Measurements from ENCODE around the gene RTCB. TPM values are rescaled to one million over a fixed set of nuclear protein-coding genes. Genes with fewer than 3 reads are reported as not detected.
A peak's percentile ranks its signal among the peaks of the same experiment; 100 is the strongest.
"Not testable (repeated sequence)": the region's sequence is repeated elsewhere in the genome, so short reads cannot be mapped to it uniquely, and the experiment has no call there.

RTCB gene
- total RNA-seq, 4 donors from 2014 or later: 66.9 to 83.4 (median 68.9) TPM

DNA sequence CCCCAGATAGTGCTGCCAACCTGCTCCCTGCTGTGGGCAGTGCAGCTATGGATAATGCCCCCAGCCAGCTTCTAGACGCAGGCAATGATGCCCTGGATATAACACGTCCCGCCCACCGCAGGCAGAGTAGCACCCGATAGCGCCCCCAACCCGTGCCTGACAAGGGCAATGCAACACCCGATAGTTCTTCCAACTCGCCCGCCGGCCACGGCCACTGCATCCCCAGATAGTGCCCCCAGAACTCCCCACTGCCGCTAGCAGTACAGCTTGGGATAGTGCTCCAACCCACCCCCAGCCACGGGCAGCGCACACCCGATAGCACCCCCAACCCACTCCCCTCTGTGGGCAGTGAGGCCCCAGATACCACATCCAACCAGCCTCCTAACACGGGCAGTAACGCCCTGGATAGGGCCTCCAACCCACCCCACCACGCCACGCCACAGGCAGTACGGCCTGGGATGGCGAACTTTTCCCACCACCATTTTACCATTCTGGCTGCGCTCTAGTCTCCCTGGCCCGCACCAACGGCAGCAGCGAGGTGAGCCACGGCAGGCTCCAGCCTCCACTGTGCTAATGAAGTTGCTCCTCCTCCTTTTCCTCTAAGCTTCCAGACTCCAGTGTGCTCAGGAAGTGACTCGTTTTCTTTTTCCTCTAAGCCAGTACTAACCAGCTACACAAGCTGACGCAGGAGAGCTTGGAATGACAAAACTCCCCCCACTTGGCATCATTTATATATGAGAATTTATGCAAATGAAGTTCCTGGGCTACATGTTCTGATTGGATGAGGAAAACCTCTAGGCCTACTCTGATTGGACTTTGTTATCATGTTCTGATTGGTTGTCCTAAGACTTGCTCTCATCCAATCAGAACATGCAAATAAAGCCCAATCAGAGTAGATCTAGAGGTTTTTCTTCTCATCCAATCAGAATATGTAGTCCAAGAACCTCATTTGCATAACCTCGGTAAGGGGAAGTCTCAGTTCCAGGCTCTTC, 57.4 kb downstream of the RTCB start:
- WGBS, 2 donors (ENCODE audit: low coverage in 1 of 2): 52 to 64% methylated on average over 8 to 12 of the region's 30 CpGs
- peak; percentile 70 for ATAC-seq
- Histone ChIP-seq H3K27me3 (peaks cover 9% of the 10 kb centered on the region), H3K27ac (peak overlapping the region in 1 of 4 donors; percentile 52), H3K9me3 (no peaks in the 10 kb centered on the region), H3K4me3 (peak overlapping the region in 1 of 2 donors; percentile 22), H3K4me1 (no peaks in the 10 kb centered on the region), H3K36me3 (no peaks in the 10 kb centered on the region)
- TF ChIP-seq EP300 (IDR thresholded peaks at IDR 0.05) (no peak), POLR2A (IDR thresholded peaks at IDR 0.05) (no peak), POLR2AphosphoS5 (IDR thresholded peaks at IDR 0.05) (no peak)
- TF ChIP-seq, protein P1, sequence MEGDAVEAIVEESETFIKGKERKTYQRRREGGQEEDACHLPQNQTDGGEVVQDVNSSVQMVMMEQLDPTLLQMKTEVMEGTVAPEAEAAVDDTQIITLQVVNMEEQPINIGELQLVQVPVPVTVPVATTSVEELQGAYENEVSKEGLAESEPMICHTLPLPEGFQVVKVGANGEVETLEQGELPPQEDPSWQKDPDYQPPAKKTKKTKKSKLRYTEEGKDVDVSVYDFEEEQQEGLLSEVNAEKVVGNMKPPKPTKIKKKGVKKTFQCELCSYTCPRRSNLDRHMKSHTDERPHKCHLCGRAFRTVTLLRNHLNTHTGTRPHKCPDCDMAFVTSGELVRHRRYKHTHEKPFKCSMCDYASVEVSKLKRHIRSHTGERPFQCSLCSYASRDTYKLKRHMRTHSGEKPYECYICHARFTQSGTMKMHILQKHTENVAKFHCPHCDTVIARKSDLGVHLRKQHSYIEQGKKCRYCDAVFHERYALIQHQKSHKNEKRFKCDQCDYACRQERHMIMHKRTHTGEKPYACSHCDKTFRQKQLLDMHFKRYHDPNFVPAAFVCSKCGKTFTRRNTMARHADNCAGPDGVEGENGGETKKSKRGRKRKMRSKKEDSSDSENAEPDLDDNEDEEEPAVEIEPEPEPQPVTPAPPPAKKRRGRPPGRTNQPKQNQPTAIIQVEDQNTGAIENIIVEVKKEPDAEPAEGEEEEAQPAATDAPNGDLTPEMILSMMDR (IDR thresholded peaks at IDR 0.05): no peak

DNA sequence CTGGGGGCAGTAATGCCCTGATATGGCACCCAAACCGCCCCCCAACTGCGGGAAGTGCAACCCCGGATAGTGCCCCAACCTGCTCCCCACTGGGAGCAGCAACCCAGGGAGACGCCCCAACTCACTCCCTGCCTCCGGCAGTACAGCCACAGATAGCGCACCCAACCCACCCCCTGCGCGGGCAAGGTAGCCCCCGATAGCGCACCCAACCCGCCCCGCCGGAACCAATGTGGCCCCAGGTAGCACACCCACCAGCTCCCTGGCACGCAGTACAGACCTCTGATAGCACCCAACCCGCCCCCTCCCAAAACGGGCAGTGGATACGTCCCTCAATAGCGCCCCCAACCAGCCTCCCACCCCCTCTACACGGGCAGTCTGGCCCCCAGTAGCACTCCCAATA, 58.2 kb downstream of the RTCB start:
- Histone ChIP-seq H3K4me1 (no peaks in the 10 kb centered on the region), H3K27ac (no peak overlapping the region), H3K36me3 (no peaks in the 10 kb centered on the region), H3K4me3 (peak overlapping the region in 1 of 2 donors; percentile 22), H3K9me3 (no peaks in the 10 kb centered on the region), H3K27me3 (peaks cover 9% of the 10 kb centered on the region)
- ATAC-seq: no peak
- TF ChIP-seq, protein P1 (IDR thresholded peaks at IDR 0.05): no peak
- WGBS, 2 donors (ENCODE audit: low coverage in 1 of 2): 40 to 100% methylated on average over 1 to 3 of the region's 19 CpGs

DNA sequence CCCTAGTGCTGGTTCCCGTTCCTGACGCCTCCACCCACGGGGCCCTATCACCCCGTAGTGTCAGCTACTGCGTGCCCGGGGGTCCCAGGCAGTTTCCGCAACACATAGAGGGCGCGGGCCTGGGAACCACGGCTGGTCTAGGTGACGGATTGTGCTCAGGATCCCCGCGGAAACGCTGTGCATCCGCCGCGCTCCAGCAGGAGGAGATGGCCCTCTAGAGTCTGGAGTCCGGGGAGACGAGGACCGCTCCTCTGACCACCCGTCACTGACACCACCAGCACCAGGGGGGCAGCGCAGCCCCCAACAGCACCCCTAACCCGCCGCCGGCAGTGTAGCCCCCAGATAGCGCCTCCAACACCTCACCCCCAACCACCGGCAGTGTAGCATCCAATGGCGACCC, 58.8 kb downstream of the RTCB start:
- Histone ChIP-seq H3K36me3 (no peaks in the 10 kb centered on the region), H3K9me3 (no peaks in the 10 kb centered on the region), H3K4me1 (no peaks in the 10 kb centered on the region), H3K27me3 (peaks cover 9% of the 10 kb centered on the region), H3K4me3 (no peak overlapping the region), H3K27ac (no peak overlapping the region)
- no peak for ATAC-seq
- no CpG with 5 or more reads among the region's 28 CpGs for whole genome bisulfite sequencing, 2 donors (ENCODE audit: low coverage in 1 of 2)
- TF ChIP-seq POLR2A (IDR thresholded peaks at IDR 0.05): no peak
- TF ChIP-seq, protein P1 (IDR thresholded peaks at IDR 0.05): no peak
- TF ChIP-seq EP300 (IDR thresholded peaks at IDR 0.05): no peak
- no peak for TF ChIP-seq POLR2AphosphoS5 (IDR thresholded peaks at IDR 0.05)

DNA sequence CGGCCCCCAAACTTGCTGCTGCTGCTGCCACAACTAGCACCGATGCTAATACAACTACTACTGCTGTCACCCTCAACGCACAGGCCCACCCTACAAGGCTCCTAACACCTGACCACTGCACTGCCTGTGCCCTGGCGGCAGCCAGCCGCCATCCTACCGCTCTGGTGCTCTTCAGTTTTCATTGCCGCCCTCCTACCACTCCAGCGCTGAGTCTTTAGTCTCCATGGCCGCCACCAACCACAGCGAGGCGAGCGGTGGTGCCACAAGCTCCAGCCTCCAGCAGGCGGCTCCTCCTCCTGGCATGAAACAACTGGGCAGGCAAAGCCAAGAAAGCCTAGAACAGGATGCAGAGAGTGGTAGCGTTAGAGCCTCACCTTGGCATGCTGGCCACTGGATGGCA, 59.4 kb downstream of the RTCB start:
- peaks cover 9% of the 10 kb centered on the region for H3K27me3 ChIP-seq
- no peaks in the 10 kb centered on the region for H3K9me3 ChIP-seq
- no peak overlapping the region for H3K27ac ChIP-seq
- TF ChIP-seq EP300 (IDR thresholded peaks at IDR 0.05) (no peak), POLR2AphosphoS5 (IDR thresholded peaks at IDR 0.05) (no peak)
- no peaks in the 10 kb centered on the region for H3K4me1 ChIP-seq
- H3K4me3 ChIP-seq: no peak overlapping the region
- no peak for ATAC-seq
- no peaks in the 10 kb centered on the region for H3K36me3 ChIP-seq
- WGBS, 2 donors (ENCODE audit: low coverage in 1 of 2): 83 to 87% methylated on average over 1 to 10 of the region's 14 CpGs

DNA sequence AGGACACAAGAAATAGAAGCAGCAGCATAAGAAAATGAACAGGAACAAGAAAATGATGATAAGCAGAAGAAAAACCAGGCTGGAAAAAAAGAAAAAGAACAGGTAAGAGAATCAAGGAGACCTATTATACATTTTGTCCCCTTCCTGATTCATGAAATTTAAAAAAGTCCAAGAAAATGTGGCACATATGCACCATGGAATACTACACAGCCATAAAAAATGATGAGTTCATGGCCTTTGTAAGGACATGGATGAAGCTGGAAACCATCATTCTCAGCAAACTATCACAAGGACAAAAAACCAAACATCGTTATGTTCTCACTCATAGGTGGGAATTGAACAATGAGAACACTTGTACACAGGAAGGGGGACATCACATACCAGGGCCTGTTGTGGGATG, 60.2 kb downstream of the RTCB start:
- H3K4me1 ChIP-seq, H3K9me3 ChIP-seq, H3K27ac ChIP-seq, H3K36me3 ChIP-seq, ATAC-seq, H3K4me3 ChIP-seq, H3K27me3 ChIP-seq: not testable (repeated sequence)
- 100% methylated on average over 1 of the region's 1 CpG; no CpG with 5 or more reads in 1 of the 2 donors for WGBS, 2 donors (ENCODE audit: low coverage in 1 of 2)

DNA sequence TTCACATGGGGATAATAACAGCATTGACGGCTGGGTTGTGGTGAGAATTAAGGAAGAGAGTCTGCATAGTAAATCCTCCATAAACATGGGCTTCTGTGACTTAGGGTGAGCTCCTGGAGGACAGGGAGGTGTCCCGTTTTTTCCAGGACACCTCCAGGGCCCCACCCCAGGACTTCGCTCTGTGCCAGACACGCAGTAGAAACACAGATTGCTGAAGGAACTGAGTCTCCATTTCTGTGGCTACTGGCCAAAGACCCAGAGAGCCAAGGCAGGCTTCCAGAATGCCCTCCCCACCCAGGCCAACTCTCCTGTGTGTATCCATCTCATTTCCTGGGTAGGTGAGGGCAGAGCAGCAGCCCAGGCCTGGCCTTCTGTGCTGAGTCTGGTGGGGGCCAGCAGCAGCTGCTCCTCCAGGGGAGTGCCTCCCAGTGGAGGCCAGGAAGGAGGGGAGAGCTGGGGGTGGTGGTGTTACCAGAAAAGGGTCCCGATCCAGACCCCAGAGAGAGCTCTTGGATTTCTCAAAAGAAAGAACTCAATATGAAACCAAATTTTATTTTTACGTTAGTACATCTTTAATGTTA, 63.9 kb downstream of the RTCB start:
- TF ChIP-seq POLR2AphosphoS5 (IDR thresholded peaks at IDR 0.05) (no peak), POLR2A (IDR thresholded peaks at IDR 0.05) (no peak), EP300 (IDR thresholded peaks at IDR 0.05) (no peak)
- TF ChIP-seq, protein P1 (IDR thresholded peaks at IDR 0.05): no peak
- no peaks in the 10 kb centered on the region for H3K4me1 ChIP-seq
- ATAC-seq: no peak
- H3K36me3 ChIP-seq: no peaks in the 10 kb centered on the region
- 76 to 90% methylated on average over 2 to 6 of the region's 6 CpGs for WGBS, 2 donors (ENCODE audit: low coverage in 1 of 2)
- H3K4me3 ChIP-seq: no peak overlapping the region
- no peaks in the 10 kb centered on the region for H3K9me3 ChIP-seq
- H3K27ac ChIP-seq: no peak overlapping the region
- no peaks in the 10 kb centered on the region for H3K27me3 ChIP-seq

Data from gastroesophageal sphincter (tissue), 4 donors.